Cardiac muscle cell (in vitro differentiated cells and primary cell): ENCODE data around the gene PRKCSH. TPM values are rescaled to one million over a fixed set of nuclear protein-coding genes. Genes with fewer than 3 reads are reported as not detected.

Experiments
- DNase-seq, 2 donors: peaks; one replicate each; pipeline versions ENCODE4 v3.0.0 to v3.0.0-alpha.2; 2010 to 2017; ENCODE audit warnings: low read depth in 1 of 2, low spot score in 1 of 2
- H3K27ac ChIP-seq: fragments of 200-600 bp; sonication (generic); 2 replicates; pipeline ENCODE4 v1.5.1; 2016
- H3K27me3 ChIP-seq: fragments of 200-600 bp; sonication (generic); 2 replicates; pipeline ENCODE4 v1.6.0; 2016; ENCODE audit warnings: control low read depth
- H3K36me3 ChIP-seq: fragments of 200-600 bp; sonication (generic); 2 replicates; pipeline ENCODE4 v1.5.1; 2016; ENCODE audit warnings: control low read depth
- H3K4me1 ChIP-seq: fragments of 200-600 bp; sonication (generic); 2 replicates; pipeline ENCODE4 v1.8.1; 2017; ENCODE audit warnings: low read depth, mild to moderate bottlenecking, mixed run types
- H3K4me3 ChIP-seq: fragments of 200-600 bp; sonication (generic); 2 replicates; pipeline ENCODE4 v1.5.1; 2016; ENCODE audit warnings: mild to moderate bottlenecking
- H3K9me3 ChIP-seq: fragments of 200-600 bp; sonication (generic); 2 replicates; pipeline ENCODE4 v1.5.1; 2017; ENCODE audit warnings: low read depth, mild to moderate bottlenecking, control low read depth
- polyA plus RNA-seq: library from polyadenylated mRNA; unstranded; fragments of >200 nt; fragmentation: Nextera tagmentation; extraction: Ambion mirVana; gene quantifications from 2 replicates; pipeline ENCODE4 v1.2.1, GENCODE V29; 2016
- total RNA-seq: library from RNA; depleted of rRNA; stranded (reverse); fragments of >200 nt; gene quantifications from 2 replicates; pipeline ENCODE4 v1.2.3, GENCODE V29; 2016
- TF ChIP-seq, protein P1 (sequence below): IDR thresholded peaks from 2 replicates; pipeline ENCODE4 v1.5.1; 2012; ENCODE audit warnings: low read depth, mild to moderate bottlenecking, low read length

The PRKCSH gene
- total and polyA plus RNA-seq, 2 experiments from 2014 or later, result 151 to 162 TPM

DNA sequence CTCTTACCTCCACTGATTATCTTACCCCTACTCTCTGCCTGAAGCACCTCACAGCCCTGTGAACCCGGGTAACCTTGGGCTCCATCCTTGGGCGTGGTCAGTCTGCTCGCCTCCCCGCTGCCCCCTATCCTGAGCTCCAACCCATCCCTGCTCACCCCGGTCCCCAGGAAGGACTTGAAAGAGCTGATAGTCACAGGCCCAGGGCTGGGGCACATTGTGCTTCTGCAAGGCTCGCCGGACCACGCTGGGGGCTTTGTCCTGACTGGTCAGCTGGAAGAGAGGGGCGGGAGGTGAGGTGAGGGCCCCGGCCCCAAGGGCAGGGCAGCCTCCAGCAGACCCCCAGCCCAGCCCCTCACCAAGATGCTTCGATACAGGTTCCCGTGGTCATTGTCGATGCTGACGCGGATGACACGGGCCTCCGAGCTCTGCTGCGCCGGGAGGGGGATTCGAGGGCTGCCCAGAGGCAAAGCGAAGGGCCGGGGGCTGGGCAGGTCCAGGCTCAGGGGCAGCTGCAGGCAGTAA lies 38.3 kb upstream of the PRKCSH start:
- Histone ChIP-seq H3K4me3 (no peak overlapping the region), H3K9me3 (no peaks in the 10 kb centered on the region), H3K4me1 (no peaks in the 10 kb centered on the region), H3K27ac (no peak overlapping the region), H3K36me3 (no peaks in the 10 kb centered on the region), H3K27me3 (no peaks in the 10 kb centered on the region)
- DNase-seq, result no peak
- TF ChIP-seq, protein P1, sequence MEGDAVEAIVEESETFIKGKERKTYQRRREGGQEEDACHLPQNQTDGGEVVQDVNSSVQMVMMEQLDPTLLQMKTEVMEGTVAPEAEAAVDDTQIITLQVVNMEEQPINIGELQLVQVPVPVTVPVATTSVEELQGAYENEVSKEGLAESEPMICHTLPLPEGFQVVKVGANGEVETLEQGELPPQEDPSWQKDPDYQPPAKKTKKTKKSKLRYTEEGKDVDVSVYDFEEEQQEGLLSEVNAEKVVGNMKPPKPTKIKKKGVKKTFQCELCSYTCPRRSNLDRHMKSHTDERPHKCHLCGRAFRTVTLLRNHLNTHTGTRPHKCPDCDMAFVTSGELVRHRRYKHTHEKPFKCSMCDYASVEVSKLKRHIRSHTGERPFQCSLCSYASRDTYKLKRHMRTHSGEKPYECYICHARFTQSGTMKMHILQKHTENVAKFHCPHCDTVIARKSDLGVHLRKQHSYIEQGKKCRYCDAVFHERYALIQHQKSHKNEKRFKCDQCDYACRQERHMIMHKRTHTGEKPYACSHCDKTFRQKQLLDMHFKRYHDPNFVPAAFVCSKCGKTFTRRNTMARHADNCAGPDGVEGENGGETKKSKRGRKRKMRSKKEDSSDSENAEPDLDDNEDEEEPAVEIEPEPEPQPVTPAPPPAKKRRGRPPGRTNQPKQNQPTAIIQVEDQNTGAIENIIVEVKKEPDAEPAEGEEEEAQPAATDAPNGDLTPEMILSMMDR, result no peak

DNA sequence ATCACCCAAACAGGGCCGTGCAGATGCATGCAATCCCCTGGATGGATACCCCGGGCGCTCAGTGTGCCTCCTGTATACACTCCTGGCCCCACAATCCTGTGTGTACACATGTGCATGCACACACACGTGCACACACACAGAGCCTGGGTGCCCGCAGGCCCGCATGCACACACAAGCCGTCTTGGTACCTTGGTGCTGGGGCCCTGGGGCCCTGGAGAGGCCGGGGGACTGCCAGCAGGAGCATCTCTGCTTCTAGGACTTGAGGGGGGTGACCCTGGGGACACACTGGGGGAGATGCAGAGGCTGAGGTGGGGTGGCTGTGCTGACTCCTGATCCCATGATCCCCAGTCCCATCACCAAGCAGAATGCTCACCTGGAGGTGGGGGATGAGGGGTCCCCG lies 35.8 kb upstream of the PRKCSH start:
- TF ChIP-seq, protein P1, result no peak
- no peak for DNase-seq
- Histone ChIP-seq H3K27me3 (no peaks in the 10 kb centered on the region), H3K4me1 (peaks cover under 1% of the 10 kb centered on the region), H3K36me3 (no peaks in the 10 kb centered on the region), H3K9me3 (no peaks in the 10 kb centered on the region), H3K4me3 (no peak overlapping the region), H3K27ac (no peak overlapping the region)

DNA sequence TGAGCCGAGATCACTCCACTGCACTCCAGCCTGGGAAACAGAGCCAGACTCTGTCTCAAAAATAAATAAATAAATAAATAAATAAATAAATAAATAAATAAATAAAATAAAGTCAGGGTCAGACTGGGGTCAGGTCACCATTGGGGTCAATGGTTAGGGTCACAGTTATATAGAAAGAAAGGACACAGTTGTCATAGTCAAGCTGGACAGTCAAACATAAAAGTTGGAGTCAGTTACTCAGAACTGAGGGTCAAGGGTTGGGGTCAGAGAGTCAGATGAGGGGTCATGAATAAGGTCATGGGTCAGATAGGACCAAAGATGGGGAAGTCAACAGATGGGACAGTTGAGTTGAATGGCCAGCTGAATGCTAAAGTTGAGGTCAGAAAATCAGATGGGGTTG lies 34.6 kb upstream of the PRKCSH start:
- Histone ChIP-seq H3K4me3 (no peak overlapping the region), H3K9me3 (no peaks in the 10 kb centered on the region), H3K27ac (no peak overlapping the region), H3K36me3 (no peaks in the 10 kb centered on the region), H3K4me1 (peaks cover 7% of the 10 kb centered on the region), H3K27me3 (no peaks in the 10 kb centered on the region)
- TF ChIP-seq, protein P1, result no peak
- DNase-seq, result no peak

DNA sequence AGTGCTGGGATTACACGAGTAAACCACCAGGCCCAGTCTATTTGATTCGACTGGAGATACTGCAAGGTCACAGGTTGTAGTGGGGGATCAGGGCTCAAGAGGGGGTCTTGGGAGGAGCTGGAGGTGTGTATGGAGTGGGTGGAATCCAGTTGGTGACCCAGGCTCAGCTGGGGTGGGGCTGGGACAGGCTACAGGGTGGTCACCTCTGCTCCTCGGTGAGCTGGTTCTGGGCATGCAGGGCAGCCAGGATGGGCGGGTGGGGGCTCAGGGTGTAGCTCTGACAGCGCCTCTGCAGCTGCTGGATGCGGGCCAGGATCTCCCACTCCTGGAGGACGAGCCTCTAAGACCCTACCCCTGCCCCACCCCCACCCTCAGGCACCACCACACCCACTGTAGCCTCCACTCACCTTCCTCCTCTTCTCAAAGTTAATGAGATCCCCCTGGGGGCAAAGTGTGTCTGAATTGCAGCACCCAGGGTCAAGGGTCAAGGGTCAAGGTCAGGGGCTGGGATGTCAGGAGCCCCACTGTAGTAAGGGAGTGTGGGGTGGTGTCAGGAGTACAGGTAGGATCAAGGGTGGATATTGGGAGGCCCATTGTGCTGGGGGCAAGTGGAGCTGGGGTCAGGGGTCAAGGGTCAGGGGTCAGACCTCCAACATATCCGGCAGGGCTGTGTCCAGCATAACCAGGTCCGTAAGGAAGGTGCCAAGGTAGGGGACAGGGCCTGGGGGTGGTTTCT lies 33.5 kb upstream of the PRKCSH start:
- TF ChIP-seq, protein P1, result no peak
- H3K27me3 ChIP-seq, result no peaks in the 10 kb centered on the region
- DNase-seq, result no peak
- no peak overlapping the region for H3K4me3 ChIP-seq
- peaks cover 7% of the 10 kb centered on the region for H3K4me1 ChIP-seq
- H3K27ac ChIP-seq, result no peak overlapping the region
- no peaks in the 10 kb centered on the region for H3K36me3 ChIP-seq
- no peaks in the 10 kb centered on the region for H3K9me3 ChIP-seq

DNA sequence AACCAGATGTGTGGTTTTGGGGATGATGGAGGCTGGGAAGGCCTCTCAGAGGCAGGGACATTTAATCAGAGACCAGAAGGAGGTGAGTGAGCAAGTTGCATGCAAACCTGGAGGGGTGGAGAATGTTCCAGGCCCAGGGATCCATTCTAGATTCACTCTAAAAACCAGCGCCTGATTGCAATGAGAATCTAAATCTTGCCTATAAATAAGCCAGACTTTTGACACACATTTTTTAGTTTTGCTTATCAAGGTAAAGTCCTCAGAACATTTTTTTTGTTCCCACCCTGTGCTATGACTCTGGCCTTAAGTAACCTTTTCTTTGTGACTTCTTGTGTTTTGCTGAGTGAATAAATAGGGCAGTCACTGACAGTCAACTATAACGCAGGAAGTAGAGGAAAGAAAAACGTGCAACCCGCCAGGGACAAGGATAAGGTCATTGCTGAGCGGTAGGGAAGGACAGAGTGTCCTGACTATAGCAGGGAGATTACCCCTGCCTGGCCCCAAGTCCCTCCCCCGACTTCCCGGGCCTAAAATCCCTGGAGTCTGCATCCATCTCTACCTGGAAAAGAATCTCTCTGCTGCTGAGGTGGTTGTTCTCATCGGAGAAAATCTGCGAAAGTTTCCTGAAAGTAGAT lies 30.7 kb upstream of the PRKCSH start:
- no peaks in the 10 kb centered on the region for H3K9me3 ChIP-seq
- no peaks in the 10 kb centered on the region for H3K36me3 ChIP-seq
- H3K4me1 ChIP-seq, result peaks cover 7% of the 10 kb centered on the region
- no peak for DNase-seq
- peak overlapping the region; percentile 48 for H3K27ac ChIP-seq
- no peaks in the 10 kb centered on the region for H3K27me3 ChIP-seq
- H3K4me3 ChIP-seq, result no peak overlapping the region
- TF ChIP-seq, protein P1, result no peak
